ENCODE results near the gene PLK3.
"Not testable (repeated sequence)": the region's sequence is repeated elsewhere in the genome, so short reads cannot be mapped to it uniquely, and the experiment has no call there.

The PLK3 gene

GRCh38 chr1:44832056-44832705, 32.0 kb downstream of the PLK3 start:
- no peaks in the 10 kb centered on the region for H3K9me3 ChIP-seq (ENCODE audit: low read length)
- H3K79me2 ChIP-seq (ENCODE audit: insufficient read depth, low read length), result no peaks in the 10 kb centered on the region
- no peaks in the 10 kb centered on the region for H3F3A ChIP-seq (ENCODE audit: insufficient read depth, low read length)
- no peak overlapping the region for H3K27ac ChIP-seq (ENCODE audit: low read depth, low read length, poor library complexity, severe bottlenecking)
- H3K4me1 ChIP-seq (ENCODE audit: insufficient read depth, low read length, severe bottlenecking), result peaks cover 13% of the 10 kb centered on the region
- H3K9ac ChIP-seq (ENCODE audit: low read length), result no peak overlapping the region
- TF ChIP-seq CTCF (IDR thresholded peaks at IDR 0.05; ENCODE audit: low read length) (no peak), EZH2 (IDR thresholded peaks at IDR 0.05; ENCODE audit: borderline replicate concordance, low read length) (no peak)
- no peak overlapping the region for H3K4me3 ChIP-seq (ENCODE audit: low read depth, low read length, poor library complexity, severe bottlenecking)
- H4K20me1 ChIP-seq (ENCODE audit: insufficient read depth, low read length), result no peaks in the 10 kb centered on the region
- no peaks in the 10 kb centered on the region for H3K9me2 ChIP-seq (ENCODE audit: low read depth, low read length)
- no peak overlapping the region for H2AFZ ChIP-seq (ENCODE audit: low read length)
- H3K36me3 ChIP-seq (ENCODE audit: insufficient read depth, low read length), result no peaks in the 10 kb centered on the region; the same call in 1 of the 2 replicates
- no peak overlapping the region for H3K4me2 ChIP-seq (ENCODE audit: low read length)
- H3K27me3 ChIP-seq (ENCODE audit: insufficient read depth, low read length), result no peaks in the 10 kb centered on the region

- H2AFZ ChIP-seq (ENCODE audit: low read length), result no peak overlapping the region
- TF ChIP-seq CTCF (IDR thresholded peaks at IDR 0.05; ENCODE audit: low read length), result no peak
- no peak for TF ChIP-seq EZH2 (IDR thresholded peaks at IDR 0.05; ENCODE audit: borderline replicate concordance, low read length)
Measured at GRCh38 chr1:44834328-44834727, 34.2 kb downstream of the PLK3 start.

GRCh38 chr1:44835738-44836675, 35.8 kb downstream of the PLK3 start:
- H3K9ac ChIP-seq (ENCODE audit: low read length), result peak overlapping the region; percentile 19; the same call in 1 of the 2 replicates
- no peak overlapping the region for H3K27ac ChIP-seq (ENCODE audit: low read depth, low read length, poor library complexity, severe bottlenecking)

More at GRCh38 chr1:44834328-44834727, 34.2 kb downstream of the PLK3 start:
- Histone ChIP-seq H3K27me3 (ENCODE audit: insufficient read depth, low read length) (no peaks in the 10 kb centered on the region), H3K4me3 (ENCODE audit: low read depth, low read length, poor library complexity, severe bottlenecking) (no peak overlapping the region), H3F3A (ENCODE audit: insufficient read depth, low read length) (no peaks in the 10 kb centered on the region), H3K4me1 (ENCODE audit: insufficient read depth, low read length, severe bottlenecking) (peaks cover 7% of the 10 kb centered on the region), H3K36me3 (ENCODE audit: insufficient read depth, low read length) (no peaks in the 10 kb centered on the region; the same call in 1 of the 2 replicates), H3K27ac (ENCODE audit: low read depth, low read length, poor library complexity, severe bottlenecking) (no peak overlapping the region), H3K9me2 (ENCODE audit: low read depth, low read length) (no peaks in the 10 kb centered on the region), H3K79me2 (ENCODE audit: insufficient read depth, low read length) (no peaks in the 10 kb centered on the region), H3K9me3 (ENCODE audit: low read length) (no peaks in the 10 kb centered on the region), H3K9ac (ENCODE audit: low read length) (no peak overlapping the region), H4K20me1 (ENCODE audit: insufficient read depth, low read length) (no peaks in the 10 kb centered on the region), H3K4me2 (ENCODE audit: low read length) (no peak overlapping the region)

GRCh38 chr1:44838294-44838693, 38.1 kb downstream of the PLK3 start:
- not testable (repeated sequence) for H3K9me3 ChIP-seq (ENCODE audit: low read length); H2AFZ ChIP-seq (ENCODE audit: low read length); H3K79me2 ChIP-seq (ENCODE audit: insufficient read depth, low read length); H3K27me3 ChIP-seq (ENCODE audit: insufficient read depth, low read length); H3K4me2 ChIP-seq (ENCODE audit: low read length); H3F3A ChIP-seq (ENCODE audit: insufficient read depth, low read length); H3K9ac ChIP-seq (ENCODE audit: low read length); H3K9me2 ChIP-seq (ENCODE audit: low read depth, low read length); H4K20me1 ChIP-seq (ENCODE audit: insufficient read depth, low read length); H3K27ac ChIP-seq (ENCODE audit: low read depth, low read length, poor library complexity, severe bottlenecking); H3K36me3 ChIP-seq (ENCODE audit: insufficient read depth, low read length); H3K4me3 ChIP-seq (ENCODE audit: low read depth, low read length, poor library complexity, severe bottlenecking)
- H3K4me1 ChIP-seq (ENCODE audit: insufficient read depth, low read length, severe bottlenecking), result peaks cover 16% of the 10 kb centered on the region

More at GRCh38 chr1:44835738-44836675, 35.8 kb downstream of the PLK3 start:
- no peaks in the 10 kb centered on the region for H3K79me2 ChIP-seq (ENCODE audit: insufficient read depth, low read length)
- H3K4me2 ChIP-seq (ENCODE audit: low read length), result peak overlapping the region; percentile 45; the same call in 1 of the 2 replicates
- no peak overlapping the region for H3K4me3 ChIP-seq (ENCODE audit: low read depth, low read length, poor library complexity, severe bottlenecking)
- peak; percentile 92 for TF ChIP-seq CTCF (IDR thresholded peaks at IDR 0.05; ENCODE audit: low read length)
- TF ChIP-seq EZH2 (IDR thresholded peaks at IDR 0.05; ENCODE audit: borderline replicate concordance, low read length), result no peak
- H3F3A ChIP-seq (ENCODE audit: insufficient read depth, low read length), result no peaks in the 10 kb centered on the region
- peak overlapping the region; percentile 64; the same call in 1 of the 2 replicates for H2AFZ ChIP-seq (ENCODE audit: low read length)
- H3K9me2 ChIP-seq (ENCODE audit: low read depth, low read length), result no peaks in the 10 kb centered on the region
- H3K27me3 ChIP-seq (ENCODE audit: insufficient read depth, low read length), result no peaks in the 10 kb centered on the region
- no peaks in the 10 kb centered on the region for H4K20me1 ChIP-seq (ENCODE audit: insufficient read depth, low read length)
- no peaks in the 10 kb centered on the region for H3K36me3 ChIP-seq (ENCODE audit: insufficient read depth, low read length)
- peaks cover 7% of the 10 kb centered on the region for H3K4me1 ChIP-seq (ENCODE audit: insufficient read depth, low read length, severe bottlenecking)
- no peaks in the 10 kb centered on the region for H3K9me3 ChIP-seq (ENCODE audit: low read length)
